Ovary (tissue), 3 donors: ENCODE measurements around the gene MYRF.
A peak's percentile ranks its signal among the peaks of the same experiment; 100 is the strongest.

Source experiments
- CTCF ChIP-seq, 3 donors: fragments of 450-650 bp in 2 of 3; fragments of 200-600 bp in 1 of 3; IDR thresholded peaks; one replicate each; pipeline versions ENCODE4 v1.5.1 to v1.8.0; 2016 to 2022; ENCODE audit warnings: antibody characterized with exemption in 3 of 3, mild to moderate bottlenecking in 1 of 3
- EP300 ChIP-seq: sonication (generic); formaldehyde crosslinking; IDR thresholded peaks from one replicate; pipeline ENCODE4 v1.6.1; 2017; ENCODE audit warnings: antibody characterized with exemption
- donor health status: DM: no; HTN: no; CAD: no.

DNA sequence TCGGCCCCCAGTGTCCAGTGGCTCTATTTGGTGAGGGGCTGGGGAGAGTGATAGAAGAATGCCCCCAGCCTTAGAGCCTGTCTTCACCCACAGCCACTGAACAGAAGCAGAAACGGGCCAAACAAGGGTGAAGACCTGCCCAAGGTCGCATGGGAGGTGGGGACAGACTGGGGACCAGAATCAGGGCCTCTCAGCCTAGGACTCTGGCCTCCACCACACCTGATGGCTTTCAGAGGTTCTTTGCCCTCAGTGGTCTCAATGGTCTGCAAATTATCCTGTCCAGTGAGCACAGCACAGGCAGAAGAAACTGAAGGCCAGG is 4.5 kb upstream of the MYRF start:
- TF ChIP-seq CTCF (IDR thresholded peaks at IDR 0.05) = peak in 1 of 3 donors; percentile 8
- TF ChIP-seq EP300 = no peak
